Middle frontal gyrus (tissue), 1 donor: Measurements from ENCODE around the gene VDAC1.
"Not testable (repeated sequence)": the region's sequence is repeated elsewhere in the genome, so short reads cannot be mapped to it uniquely, and the experiment has no call there.

ENCODE experiments used
- DNase-seq: peaks from one replicate; pipeline ENCODE4 v3.0.0-alpha.2; 2015; ENCODE audit warnings: low spot score; ENCODE audit errors: extremely low spot score

Gene VDAC1, protein sequence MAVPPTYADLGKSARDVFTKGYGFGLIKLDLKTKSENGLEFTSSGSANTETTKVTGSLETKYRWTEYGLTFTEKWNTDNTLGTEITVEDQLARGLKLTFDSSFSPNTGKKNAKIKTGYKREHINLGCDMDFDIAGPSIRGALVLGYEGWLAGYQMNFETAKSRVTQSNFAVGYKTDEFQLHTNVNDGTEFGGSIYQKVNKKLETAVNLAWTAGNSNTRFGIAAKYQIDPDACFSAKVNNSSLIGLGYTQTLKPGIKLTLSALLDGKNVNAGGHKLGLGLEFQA

DNA sequence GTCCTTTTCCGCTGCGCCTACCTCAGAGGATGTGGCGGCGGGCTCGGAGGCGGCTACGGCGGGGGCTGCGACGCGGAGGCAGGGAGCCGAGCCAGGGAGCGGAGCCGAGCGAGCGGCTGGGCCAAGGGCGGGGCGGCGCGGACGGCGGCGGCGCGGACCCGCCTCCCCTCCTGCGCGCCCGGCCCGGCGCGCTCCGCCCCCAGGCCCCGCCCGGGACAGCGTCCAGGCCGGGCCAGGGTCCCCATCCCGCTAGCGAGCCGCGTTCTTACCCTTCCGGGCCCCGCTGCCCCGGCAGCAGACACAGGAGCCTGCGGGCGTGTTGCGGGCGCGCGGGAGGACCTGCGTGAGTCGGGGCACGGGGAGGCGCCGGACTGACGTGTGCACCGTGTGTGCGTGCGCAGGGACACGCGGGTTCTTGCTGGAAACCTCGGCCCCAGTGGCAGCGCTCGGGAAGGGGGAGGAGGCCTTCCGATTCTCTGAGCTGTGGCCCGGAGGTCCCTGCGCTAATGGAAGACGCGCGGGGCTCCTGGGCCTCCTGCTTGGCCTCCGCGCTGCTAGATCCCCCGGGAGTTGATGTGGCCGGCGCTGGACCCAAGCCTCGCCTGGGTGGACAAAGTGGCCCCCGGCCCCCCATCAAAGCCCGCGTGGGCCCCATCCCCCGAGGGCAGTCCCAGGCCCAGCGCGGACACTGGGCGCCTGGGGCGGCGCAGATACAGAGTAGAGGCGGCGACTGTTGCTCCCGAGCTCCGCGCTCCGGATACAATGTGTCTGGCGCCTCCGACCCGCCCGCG is at the start of gene VDAC1:
VDAC1 (minus strand) TSS at position 350 of the 791 bp plus-strand sequence. CDS start 11,963 bp downstream, outside the sequence.
- DNase-seq: peak; percentile 55

DNA sequence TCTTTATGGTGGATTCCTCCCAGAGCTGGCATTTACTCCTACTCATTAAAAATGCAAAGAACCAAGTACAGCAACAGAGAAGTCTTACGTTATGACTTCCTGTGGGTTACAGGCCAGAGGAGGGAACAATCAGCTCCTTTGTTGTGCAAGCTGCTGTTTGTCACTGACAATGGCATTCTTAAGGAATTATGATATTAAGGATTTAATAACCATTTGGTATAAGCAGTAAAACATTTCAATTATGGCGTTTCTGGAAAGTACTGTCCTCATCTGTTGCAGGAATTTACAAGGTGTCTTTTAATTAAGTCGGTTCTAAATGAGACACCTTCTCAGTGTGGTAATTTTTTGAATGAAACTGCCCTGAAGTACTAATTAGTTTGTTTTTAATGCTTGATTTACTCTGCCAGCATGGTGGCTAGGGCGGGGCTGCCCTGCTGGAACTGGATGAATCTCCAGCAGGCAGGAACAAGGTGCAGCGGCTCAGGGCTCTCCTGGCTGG is 49.1 kb upstream of the VDAC1 start:
- DNase-seq: no peak

DNA sequence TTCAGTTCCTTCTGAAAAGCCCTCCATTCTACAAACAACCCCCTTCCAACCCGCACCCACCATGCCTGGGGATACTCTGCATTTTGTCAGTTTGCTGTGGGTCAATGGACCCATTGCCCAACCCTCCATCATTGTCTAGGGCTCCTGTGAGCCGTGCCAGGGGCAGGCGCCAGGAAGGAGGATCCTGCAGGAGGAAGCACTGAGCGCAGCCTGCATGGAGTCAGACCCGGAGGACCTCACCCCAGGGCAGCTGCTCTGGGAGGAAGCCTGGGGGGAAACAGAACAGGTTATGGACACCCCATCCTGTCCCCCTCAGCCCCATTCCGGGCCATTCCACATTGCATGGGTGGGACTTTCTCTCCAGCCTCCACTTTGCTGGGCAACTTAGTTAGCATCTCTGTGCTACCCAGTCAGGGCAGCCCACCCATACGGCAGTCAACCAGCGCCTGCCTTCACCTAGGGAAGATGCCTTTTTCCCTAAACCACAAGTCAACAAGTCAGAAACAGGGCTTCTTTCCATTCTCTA is 48.6 kb upstream of the VDAC1 start:
- DNase-seq: no peak

DNA sequence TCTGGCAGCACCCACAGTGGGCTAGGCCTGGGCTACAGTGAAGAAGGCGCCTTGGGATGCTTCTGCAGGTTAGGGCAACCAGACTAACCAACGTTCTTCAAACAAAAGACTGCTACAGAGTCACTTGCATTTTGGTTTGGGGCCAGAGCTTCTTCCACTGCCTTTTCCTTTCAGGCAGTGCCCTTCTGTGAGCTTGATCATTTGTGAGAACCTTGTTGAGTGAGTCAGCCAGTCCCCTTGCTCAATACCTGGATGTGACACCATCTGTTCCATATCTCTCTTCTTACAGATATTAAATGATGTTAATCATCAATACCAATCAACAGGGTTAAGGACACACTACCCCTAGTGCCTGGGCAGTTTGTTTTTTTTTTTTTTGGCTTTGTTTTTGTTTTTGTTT is 46.5 kb upstream of the VDAC1 start:
- no peak for DNase-seq

DNA sequence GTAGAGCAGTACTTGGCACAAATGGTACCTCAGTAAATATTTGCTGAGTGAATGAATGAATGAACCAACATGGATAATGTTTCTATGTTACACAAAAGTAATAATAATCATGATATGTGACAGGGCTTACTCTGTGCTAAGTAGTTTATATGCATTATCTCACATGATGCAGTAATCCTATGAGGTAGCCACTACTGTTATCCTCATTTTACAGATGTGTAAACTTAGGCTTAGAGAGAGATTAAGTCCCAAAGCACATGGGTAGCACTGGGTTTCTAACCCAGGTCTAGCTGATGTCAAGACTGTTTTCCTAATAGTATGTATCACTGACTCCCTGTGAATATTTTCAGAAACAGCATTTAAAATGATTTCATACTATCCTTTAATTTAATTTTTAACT is 44.1 kb upstream of the VDAC1 start:
- no peak for DNase-seq

DNA sequence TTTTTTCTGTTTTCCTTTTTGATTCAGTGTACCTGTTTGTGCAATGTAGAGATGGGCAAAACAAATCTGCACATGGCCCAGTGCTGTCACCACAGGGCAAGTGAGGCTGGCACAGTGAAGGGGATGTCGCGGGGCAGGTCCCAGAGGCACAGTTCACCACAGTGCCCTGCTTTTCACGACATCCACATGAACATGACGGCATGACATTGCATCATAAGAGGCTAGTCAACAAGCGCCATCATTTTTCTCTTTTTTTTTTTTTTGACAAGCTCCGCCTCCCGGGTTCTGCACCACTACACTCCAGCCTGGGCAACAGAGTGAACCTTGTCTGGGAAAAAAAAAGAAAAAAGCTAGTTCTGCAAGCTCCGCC is 42.9 kb upstream of the VDAC1 start:
- DNase-seq: no peak

DNA sequence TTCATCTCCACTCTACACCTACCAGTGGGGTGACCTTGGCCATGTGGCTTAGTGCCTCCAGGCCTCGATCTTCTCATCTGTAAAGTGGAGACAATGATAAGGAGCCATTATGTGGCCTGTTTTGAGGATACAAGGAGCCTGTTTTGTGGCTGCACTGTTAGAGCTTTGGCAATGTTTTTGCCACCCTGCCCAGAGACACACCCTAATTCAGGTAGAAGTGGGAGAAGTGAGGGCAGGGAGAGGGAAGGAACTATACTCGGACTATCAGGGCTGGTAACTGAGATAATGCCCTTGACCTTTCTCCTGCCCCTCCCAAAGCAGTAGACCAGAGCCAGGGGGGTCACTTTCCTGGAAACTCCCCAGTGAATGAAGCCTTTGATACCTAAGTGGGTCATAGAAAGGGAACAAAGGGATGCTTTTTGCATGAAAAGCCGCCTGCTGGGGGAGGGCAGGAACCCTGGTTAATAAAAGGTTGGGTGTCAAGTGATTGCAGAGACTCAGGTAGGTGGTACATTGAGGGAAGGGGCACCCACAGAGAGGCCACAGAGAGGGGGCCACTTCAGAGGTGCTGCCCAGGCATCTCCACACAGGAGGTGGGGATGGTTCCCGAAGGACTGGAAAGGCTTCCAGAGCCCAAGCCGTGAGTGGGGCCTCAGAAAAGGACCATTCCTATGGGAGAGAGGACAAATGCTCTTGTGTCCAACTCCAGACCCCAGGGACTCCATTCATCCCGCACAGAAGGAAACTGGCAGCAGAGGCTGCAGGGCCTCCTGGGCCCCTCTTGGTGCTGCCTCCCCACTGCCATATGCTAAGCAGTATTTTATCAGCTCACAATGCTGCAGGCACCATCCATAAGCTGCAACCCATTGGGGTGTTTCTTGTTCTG is 42.3 kb upstream of the VDAC1 start:
- no peak for DNase-seq

DNA sequence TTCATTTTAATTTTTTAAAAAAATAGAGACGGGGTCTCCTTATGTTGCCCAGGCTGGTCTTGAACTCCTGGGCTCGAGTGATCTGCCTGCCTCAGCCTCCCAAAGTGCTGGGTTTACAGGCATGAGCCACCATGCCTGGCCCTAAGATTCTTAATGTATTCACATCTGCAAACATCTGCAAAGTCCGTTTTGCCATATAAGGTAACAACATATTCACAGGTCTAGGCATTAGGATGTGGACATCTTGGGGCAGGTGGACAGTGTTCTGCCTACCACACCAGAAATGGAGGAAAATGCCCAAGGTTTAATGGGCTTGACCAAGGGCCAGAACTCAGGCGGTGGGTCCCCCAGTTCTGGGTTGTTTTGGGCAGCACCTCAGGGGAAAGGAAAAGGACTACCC is 41.6 kb upstream of the VDAC1 start:
- DNase-seq: no peak

DNA sequence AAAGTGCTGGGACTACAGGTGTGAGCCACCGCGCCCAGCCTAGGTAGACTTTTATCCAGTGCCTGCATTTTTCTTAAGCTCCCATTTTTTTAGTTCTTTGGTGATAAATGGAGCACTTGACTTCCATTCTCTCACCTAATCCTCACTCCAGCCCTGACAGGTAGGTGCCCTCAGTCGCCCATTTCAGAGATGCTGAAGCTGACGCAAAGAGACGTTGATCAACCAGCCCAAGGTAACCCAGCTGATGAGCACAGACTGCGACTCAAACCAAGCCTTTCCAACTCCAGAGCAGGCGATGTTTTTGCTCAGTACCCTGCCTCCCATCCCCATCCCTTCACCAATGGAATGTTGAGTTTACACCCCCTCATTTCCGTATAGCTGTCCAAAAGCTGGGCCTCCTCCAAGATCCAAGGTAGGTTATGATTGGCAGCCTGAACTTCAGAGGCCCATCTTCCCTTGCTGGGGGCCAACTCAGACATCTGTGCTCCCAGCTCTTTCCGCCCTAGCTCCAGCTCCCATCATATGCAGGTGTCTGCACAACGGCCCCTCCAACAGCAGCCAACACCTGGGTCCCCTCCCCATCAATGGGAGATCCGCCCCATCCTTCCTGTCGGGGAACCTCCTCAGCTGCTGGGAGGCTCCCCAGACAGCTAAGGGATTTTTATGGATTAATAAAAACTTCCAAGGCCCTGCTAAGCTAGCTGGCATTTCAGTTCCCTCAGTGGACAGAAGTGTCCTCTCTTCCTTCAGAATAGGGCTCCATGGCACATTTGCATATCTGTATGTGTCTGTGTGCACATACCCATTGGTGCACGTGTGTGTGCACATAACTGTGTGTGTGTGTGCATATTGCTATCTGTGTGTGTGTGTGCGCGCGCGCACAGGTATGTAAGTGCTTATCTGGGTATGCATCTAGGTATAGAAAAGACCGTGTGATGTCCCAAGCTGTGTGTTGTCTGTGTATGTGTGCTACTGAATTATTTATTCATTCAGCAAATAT is 39.3 kb upstream of the VDAC1 start:
- DNase-seq: no peak

DNA sequence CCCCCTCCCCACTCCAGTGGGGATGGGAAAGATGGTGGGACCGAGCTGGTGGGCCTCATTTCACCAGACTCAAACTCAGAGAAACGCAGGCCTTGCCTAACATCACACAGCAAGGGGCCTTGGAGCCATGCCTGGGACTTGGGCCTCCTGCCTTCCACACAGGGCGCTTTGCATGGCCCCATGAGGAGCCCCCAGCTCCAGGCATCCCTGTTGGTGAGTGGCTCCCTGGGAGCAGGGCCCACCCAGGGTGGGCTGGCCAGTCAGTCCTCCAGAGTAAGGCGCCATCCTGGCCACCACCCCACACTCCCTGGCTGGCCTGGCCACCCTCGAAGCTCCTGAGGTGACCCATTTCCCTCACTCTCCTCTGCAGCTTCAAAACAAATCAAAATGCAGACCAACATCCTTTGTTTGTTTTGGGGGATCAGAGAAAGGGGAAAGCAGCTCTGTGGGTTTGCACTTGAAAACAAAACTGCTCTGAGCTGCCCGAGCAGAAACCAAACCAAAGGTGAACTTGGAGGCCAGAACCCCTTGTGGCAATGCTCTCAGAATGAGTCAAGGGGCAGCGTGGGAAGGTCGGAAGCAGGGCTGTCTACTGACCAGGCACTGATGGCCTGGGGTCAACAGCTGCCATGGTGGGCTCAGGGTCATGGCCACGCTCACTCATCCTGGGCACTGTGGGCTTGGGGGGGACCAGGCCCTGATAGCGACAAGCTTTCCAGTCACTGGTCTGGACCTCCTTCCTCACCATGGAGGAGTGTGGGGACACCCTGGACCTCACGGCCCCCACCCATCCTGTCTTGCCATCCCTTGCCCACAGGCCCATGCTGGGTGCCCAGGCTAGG is 37.0 kb upstream of the VDAC1 start:
- DNase-seq: no peak

DNA sequence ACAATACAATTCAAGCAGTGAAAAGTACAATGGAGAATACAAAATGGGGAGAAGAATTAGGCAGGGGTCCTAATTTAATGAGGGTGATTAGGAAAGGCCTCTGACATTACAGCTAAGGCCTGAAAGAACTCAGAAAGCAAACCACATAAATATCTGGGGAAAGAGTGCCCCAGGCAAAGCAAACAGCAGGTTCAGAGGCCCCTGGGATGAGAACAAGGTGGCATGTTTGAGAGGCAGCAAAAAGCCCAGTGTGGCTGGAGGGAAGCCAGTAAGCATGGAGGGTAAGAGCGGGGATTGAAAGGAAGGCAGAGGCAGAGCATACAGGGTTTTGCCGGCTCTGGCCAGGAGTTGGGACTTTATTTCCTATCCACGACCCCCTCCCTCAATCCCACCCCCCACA is 33.4 kb upstream of the VDAC1 start:
- no peak for DNase-seq

DNA sequence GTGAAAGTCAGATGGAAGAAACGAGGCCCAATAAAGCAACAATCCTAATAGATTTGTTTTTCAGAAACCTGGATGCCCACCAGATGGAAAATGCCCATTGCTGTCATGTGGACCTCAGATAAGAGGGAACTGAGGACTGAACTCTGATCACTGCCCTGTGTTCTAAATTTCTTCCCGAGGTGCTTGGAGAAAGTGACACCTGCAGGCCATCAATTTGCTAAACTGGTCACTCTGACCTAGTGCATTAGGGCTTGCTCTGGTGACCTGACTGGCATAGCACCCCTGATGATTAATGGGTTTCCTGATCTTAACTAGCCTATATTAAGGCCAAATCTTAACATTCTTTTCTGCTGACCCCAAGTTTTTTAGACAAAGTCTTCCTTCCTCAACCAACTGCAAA is 32.4 kb upstream of the VDAC1 start:
- no peak for DNase-seq

DNA sequence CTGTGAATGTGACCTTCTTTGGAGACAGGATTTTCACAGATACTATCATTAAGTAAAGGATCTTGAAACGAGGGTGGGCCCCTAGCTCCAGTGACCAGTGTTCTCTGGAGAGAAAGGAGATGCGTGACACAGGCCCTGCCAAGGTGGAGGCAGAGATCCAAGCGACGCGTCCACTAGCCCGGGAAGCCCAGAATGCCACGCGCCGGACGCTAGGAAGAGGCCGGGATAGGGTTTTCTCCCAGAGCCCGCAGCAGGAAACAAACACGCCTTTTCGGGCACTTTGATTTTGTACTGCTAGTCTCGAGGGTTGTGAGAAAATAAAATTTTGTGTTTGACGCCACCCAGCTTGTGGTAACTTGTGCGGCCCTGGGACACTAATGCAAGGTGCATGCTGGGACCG is 29.6 kb upstream of the VDAC1 start:
- no peak for DNase-seq

DNA sequence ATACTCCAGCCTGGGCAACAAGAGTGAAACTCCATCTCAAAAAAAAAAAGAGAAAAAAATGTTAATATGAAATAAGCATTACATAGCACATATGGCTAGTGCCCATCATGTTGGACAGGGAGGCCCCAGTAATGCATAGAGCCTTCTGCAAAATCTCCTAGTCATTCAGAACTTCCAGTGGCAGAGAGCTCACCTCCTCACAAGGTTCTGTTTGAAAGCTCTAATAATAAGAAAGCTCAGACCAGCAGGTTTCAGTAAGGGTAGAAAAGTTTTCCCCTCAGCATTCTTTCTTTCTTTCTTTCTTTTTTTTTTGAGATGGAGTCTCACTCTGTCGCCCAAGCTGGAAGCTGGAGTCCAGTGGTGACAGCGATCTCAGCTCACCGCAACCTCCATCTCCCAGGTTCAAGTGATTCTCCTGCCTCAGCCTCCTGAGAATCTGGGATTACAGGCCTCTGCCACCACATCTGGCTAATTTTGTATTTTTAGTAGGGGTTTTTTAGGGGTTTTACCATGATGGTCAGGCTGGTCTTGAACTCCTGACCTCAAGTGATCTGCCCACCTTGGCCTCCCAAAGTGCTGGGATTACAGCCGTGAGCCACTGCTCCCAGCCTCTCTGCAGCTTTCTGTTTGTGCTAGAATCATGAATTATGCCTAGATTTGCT is 25.7 kb upstream of the VDAC1 start:
- not testable (repeated sequence) for DNase-seq

DNA sequence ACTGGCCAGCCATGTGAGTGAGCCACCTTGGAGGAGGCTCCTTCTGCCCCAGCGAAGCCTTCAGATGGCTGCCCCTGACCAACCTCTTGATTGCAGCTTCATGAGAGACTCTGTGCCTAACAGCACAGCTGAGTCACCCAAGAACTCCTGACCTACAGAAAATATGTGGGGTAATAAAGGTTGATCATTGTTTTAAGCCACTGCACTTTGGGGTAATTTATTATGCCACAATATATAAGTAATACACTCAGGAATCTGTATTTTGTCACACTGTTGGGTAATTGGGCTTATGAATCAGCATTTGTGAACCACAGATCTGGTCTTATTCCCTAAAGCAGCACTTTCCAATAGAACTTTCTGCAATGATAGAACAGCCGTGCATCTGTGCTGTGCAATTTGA is 24.4 kb upstream of the VDAC1 start:
- no peak for DNase-seq

DNA sequence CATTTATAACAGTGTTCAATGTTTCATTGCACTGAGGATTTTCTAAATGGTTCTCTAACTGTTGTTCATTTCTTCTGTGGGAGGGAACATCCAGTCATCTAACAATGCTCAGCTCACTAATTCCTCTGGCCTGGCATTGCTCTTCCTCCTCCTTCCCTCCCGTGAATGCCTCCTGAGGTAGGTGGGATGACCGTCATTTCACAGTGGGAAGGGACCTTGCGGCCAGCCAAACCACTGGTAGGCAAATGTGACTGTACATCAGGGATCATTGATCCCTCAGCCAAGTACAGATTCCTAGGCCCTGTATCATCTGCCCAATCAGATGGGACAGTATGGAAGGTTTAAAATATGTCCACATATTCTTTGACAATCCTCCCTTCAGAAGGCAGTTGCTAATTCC is 23.7 kb upstream of the VDAC1 start:
- DNase-seq: no peak

DNA sequence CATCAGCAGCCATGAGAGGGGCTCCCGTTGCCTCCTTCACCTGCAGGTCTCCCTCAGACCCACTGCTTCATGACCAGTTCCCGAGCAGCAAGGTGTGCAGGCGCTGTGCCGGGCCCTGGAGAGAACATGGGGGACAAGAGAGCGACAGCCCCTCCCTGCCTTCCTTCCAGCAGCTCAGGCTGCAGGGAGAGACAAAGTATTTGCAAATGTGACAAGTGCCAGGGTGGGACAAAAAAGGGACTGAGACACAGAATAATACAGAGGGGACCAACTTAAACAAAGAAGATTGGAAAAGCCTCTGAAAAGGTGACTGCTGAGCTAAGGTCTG is 22.5 kb upstream of the VDAC1 start:
- no peak for DNase-seq

DNA sequence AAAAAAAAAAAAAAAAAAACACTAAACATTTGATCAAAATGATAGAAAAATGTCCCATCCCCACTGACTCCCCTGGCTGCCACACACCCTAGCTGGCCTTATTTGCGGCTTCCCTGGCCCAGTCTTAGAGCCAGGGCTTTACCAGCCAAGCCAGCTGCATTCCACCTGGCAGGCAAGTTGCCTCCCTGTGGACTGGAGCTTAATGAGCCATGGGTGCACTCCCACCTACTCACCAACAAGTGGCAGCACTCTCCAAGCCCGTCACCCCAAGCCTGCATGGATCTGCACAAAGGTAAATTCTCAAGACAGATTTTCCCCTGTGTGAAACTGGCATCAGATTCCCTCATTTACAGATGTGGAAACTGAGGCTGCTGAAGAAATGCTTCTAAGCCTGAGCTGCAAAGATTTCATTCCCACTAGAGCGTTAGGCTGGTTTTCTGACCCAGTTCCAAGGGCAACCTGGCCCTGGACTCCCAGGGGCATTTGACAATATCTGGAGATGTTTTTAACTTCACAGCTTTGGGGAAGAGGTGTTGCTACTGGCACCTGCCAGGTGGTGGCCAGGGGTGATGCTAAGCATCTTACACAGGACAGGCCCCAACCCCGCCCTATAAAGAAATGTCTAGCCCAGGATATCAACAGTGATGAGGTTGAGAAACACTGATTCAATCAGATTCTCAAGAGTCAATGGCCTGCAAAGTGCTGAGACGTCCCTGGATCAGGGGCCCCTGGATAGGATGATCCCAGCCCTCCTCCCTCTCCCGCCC is 21.9 kb upstream of the VDAC1 start:
- no peak for DNase-seq
